HepG2 (cell line): ENCODE data around the gene SACS. TPM values are rescaled to one million over a fixed set of nuclear protein-coding genes. Genes with fewer than 3 reads are reported as not detected.

ENCODE experiments used
- ATAC-seq: fragments of 200-7000 bp; cut with Tn5 transposase; 3 replicates; pipeline ENCODE4 v1.9.1; 2020; ENCODE audit warnings: mild to moderate bottlenecking, moderate library complexity
- BruUV-seq: library from RNA; stranded (reverse); fragments of 400-500 nt; replicated peaks from 2 replicates; lab custom pipeline; 2021; lab: Mats Ljungman, UMichigan
- CTCF ChIA-PET: fragments of 300-600 bp; formaldehyde crosslinking; extraction: SDS; loops from one replicate; lab custom pipeline; 2021; ENCODE audit warnings: low total read pairs, inconsistent platforms, low intra/inter-chr PET ratio; lab: Yijun Ruan, JAX
- POLR2A ChIA-PET: fragments of 350-600 bp; sonication (Branson Sonifier 250); formaldehyde crosslinking; loops from one replicate; lab custom pipeline; 2020; ENCODE audit warnings: antibody characterized with exemption, inconsistent platforms; lab: Yijun Ruan, JAX
- DNase-seq: peaks from one replicate; pipeline ENCODE4 v3.0.0-alpha.2; 2015; ENCODE audit warnings: low spot score
- FAIRE-seq: peaks from 3 replicates; lab custom pipeline; 2011; peaks lifted over from hg19 to GRCh38; lab: Jason Lieb, UNC
- H2AFZ ChIP-seq: one replicate; pipeline ENCODE4 v1.6.1; 2011; ENCODE audit warnings: low read length, inconsistent platforms
- H3K27ac ChIP-seq: fragments of 300-600 bp; 3 replicates; pipeline ENCODE4 v1.8.0; 2011; ENCODE audit warnings: mixed run types, mild to moderate bottlenecking, mixed read lengths, low read length, inconsistent platforms; ENCODE audit not compliant: insufficient read depth; ENCODE audit errors: extremely low read length
- H3K27me3 ChIP-seq, 2 experiments: fragments of 200-600 bp in 1 of 2; 2 replicates in 1 of 2; 3 replicates in 1 of 2; pipeline versions ENCODE4 v1.6.0 to v1.8.0; 2011; ENCODE audit warnings: low read length in 2 of 2, mild to moderate bottlenecking in 2 of 2, moderate library complexity in 2 of 2, inconsistent platforms in 1 of 2; ENCODE audit not compliant: insufficient read depth in 2 of 2, control insufficient read depth in 1 of 2
- H3K36me3 ChIP-seq, 2 experiments: fragments of 200-600 bp in 1 of 2; replicated peaks in 1 of 2; 2 replicates in 1 of 2; 3 replicates in 1 of 2; pipeline versions ENCODE4 v1.5.1 to v1.8.0; 2011; ENCODE audit warnings: low read length in 2 of 2, inconsistent platforms in 1 of 2; ENCODE audit not compliant: insufficient read depth in 2 of 2, control insufficient read depth in 1 of 2
- H3K4me1 ChIP-seq: 2 replicates; pipeline ENCODE4 v1.5.1; 2012; ENCODE audit warnings: low read length, inconsistent platforms; ENCODE audit not compliant: insufficient read depth
- H3K4me2 ChIP-seq: 2 replicates; pipeline ENCODE4 v1.6.0; 2011; ENCODE audit warnings: low read depth, low read length, inconsistent platforms
- H3K4me3 ChIP-seq, 3 experiments: fragments of 200-600 bp in 1 of 3; sonication (generic), shearing (Covaris generic) in 1 of 3; replicated peaks in 1 of 3; 2 replicates each; pipeline ENCODE4 v1.5.1; 2011 to 2016; ENCODE audit warnings: low read length in 3 of 3, inconsistent platforms in 2 of 3, low read depth in 2 of 3, mild to moderate bottlenecking in 2 of 3, control low read depth in 1 of 3, mixed read lengths in 1 of 3; ENCODE audit not compliant: insufficient read depth in 1 of 3
- H3K79me2 ChIP-seq: one replicate; pipeline ENCODE4 v1.6.1; 2011; ENCODE audit warnings: low read length, inconsistent platforms; ENCODE audit not compliant: insufficient read depth
- H3K9ac ChIP-seq: 2 replicates; pipeline ENCODE4 v1.6.0; 2011; ENCODE audit warnings: mild to moderate bottlenecking, low read depth, low read length, inconsistent platforms; ENCODE audit not compliant: insufficient read depth
- H3K9me3 ChIP-seq: 2 replicates; pipeline ENCODE4 v1.5.1; 2012; ENCODE audit warnings: mild to moderate bottlenecking, low read length
- H4K20me1 ChIP-seq: 2 replicates; pipeline ENCODE4 v1.6.0; 2011; ENCODE audit warnings: inconsistent platforms, mild to moderate bottlenecking, low read length, moderate library complexity; ENCODE audit not compliant: insufficient read depth
- FOXM1 ChIP-seq: sonication (generic); formaldehyde crosslinking; IDR thresholded peaks from 2 replicates; pipeline ENCODE4 v1.5.0; 2020; ENCODE audit warnings: missing genetic modification reagents
- HES4 ChIP-seq: sonication (generic); formaldehyde crosslinking; IDR thresholded peaks from 2 replicates; pipeline ENCODE4 v1.9.0; 2021; ENCODE audit warnings: mild to moderate bottlenecking, missing genetic modification reagents, borderline replicate concordance
- HMGA1 ChIP-seq: sonication (generic); formaldehyde crosslinking; conservative IDR thresholded peaks from 2 replicates; pipeline ENCODE4 v1.4.0; 2020; ENCODE audit warnings: missing genetic modification reagents
- ISX ChIP-seq: sonication (generic); formaldehyde crosslinking; conservative IDR thresholded peaks from 2 replicates; pipeline ENCODE4 v1.5.0; 2020; ENCODE audit warnings: missing genetic modification reagents
- KDM2A ChIP-seq: sonication (generic); formaldehyde crosslinking; IDR thresholded peaks from 2 replicates; pipeline ENCODE4 v1.4.0; 2020; ENCODE audit warnings: low read depth, missing genetic modification reagents, borderline replicate concordance
- PRDM10 ChIP-seq: sonication (generic); formaldehyde crosslinking; IDR thresholded peaks from 2 replicates; pipeline ENCODE4 v1.4.0; 2020; ENCODE audit warnings: low read depth, missing genetic modification reagents
- REL ChIP-seq: sonication (generic); formaldehyde crosslinking; conservative IDR thresholded peaks from 2 replicates; pipeline ENCODE4 v1.8.0; 2022; ENCODE audit warnings: mild to moderate bottlenecking, missing genetic modification reagents, moderate library complexity
- RNF219 ChIP-seq: sonication (generic); formaldehyde crosslinking; IDR thresholded peaks from 2 replicates; pipeline ENCODE4 v1.5.0; 2020; ENCODE audit warnings: mild to moderate bottlenecking, missing genetic modification reagents
- WGBS: methylation state at CpG from one replicate; pipeline ENCODE4 v1.1.6; 2017; ENCODE audit warnings: low lambda C conversion rate; 5-methylcytosine and 5-hydroxymethylcytosine counted together
- in situ Hi-C: cut with HindIII; loops from 2 replicates; pipeline ENCODE4 v1.10.0; 2017; ENCODE audit warnings: low pct_unique_long_range_greater_than_20kb; ENCODE audit not compliant: extremely low pct_ligation_motif_present
- intact Hi-C: fragments of 100-400 bp; cut with micrococcal nuclease; formaldehyde crosslinking; loops from one replicate; pipeline ENCODE4 v1.10.0; 2022; ENCODE audit not compliant: unreplicated experiment
- polyA plus RNA-seq, 8 experiments: library from polyadenylated mRNA; depleted of rRNA in 3 of 8; stranded (reverse) in 7 of 8; unstranded in 1 of 8; fragments of >200 nt; fragmentation: Illumina TruSeq in 4 of 8; extraction: Trizol in 4 of 8; gene quantifications; 2 replicates each; pipeline versions ENCODE4 v1.2.1 to v1.2.3, GENCODE V29; 2011 to 2016; ENCODE audit warnings: low read depth in 4 of 8, missing spikeins in 1 of 8, mixed read lengths in 1 of 8; ENCODE audit not compliant: insufficient read depth in 1 of 8
- total RNA-seq, 5 experiments: library from RNA; depleted of rRNA; stranded (reverse); fragments of >200 nt; fragmentation: Illumina TruSeq; extraction: Trizol; gene quantifications; 2 replicates each; pipeline ENCODE4 v1.2.3, GENCODE V29; 2016; ENCODE audit warnings: low read depth in 1 of 5
- TF ChIP-seq, protein P1 (sequence below): sonication (generic); formaldehyde crosslinking; IDR thresholded peaks from 2 replicates; pipeline ENCODE4 v1.5.0; 2020; ENCODE audit warnings: missing genetic modification reagents, mild to moderate bottlenecking, borderline replicate concordance
- TF ChIP-seq, protein P2 (sequence below): sonication (generic); formaldehyde crosslinking; IDR thresholded peaks from 2 replicates; pipeline ENCODE4 v1.8.1; 2023; ENCODE audit warnings: mild to moderate bottlenecking, inconsistent platforms, moderate library complexity, missing genetic modification reagents, borderline replicate concordance
- TF ChIP-seq, protein P3 (sequence below): sonication (generic); formaldehyde crosslinking; IDR thresholded peaks from 2 replicates; pipeline ENCODE4 v1.5.1; 2020; ENCODE audit warnings: missing genetic modification reagents, mild to moderate bottlenecking, borderline replicate concordance
- TF ChIP-seq, protein P4 (sequence below): sonication (generic); formaldehyde crosslinking; IDR thresholded peaks from 2 replicates; pipeline ENCODE4 v1.4.0; 2020; ENCODE audit warnings: missing genetic modification reagents, low read depth, mild to moderate bottlenecking, borderline replicate concordance

The SACS gene
- total and polyA plus RNA-seq, 2 of the 13 experiments (the other 11 are each of a cell fraction or from before 2014, with no cell fraction given) = 4.0 to 15.7 TPM

DNA sequence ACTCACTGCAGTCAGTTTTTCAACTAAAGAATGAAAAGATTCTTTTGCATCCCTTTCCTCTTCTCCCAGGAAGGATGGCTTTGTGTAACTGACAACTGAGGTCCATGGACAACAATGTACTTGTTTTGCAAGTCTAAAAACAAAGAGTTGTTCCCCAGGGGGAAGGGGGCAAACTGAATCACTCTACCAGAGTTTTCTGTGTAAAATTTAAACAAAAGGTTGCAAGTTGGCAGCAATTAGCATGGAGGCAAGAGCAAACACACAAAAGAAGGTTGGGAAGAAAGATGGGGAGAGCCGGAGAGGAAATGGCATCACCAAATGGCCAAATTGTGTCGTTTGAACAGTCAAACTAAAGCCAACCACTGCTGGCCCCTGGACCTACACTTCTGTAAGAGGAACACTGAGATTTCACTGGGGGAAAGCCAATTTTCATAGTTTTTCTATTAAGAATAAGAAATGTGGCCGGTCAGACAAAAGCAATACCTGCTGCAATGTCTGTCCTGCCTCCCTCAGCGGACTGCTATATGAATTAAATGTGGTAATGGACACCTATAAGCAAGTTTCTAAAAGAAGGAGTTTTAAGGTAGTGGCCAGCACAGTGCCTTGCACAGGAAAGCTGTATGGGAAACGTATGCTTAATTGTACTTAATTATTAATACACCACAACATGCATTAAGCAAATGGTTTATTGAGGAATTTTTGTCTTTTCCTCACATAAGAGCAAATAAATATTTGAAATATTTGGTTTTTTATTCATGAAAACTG is 16.1 kb upstream of the SACS start:
- no peak overlapping the region for H3K27ac ChIP-seq
- no TSS peak for BruUV-seq
- no peaks in the 10 kb centered on the region for H3K36me3 ChIP-seq
- H3K4me2 ChIP-seq = no peak overlapping the region
- no peak overlapping the region for H3K4me3 ChIP-seq
- H3K4me1 ChIP-seq = no peaks in the 10 kb centered on the region
- DNase-seq (no peak), FAIRE-seq (no peak), ATAC-seq (no peak)
- in situ Hi-C loops = no loop called here
- intact Hi-C loops = no loop called here
- ChIA-PET POLR2A (no interaction called here), CTCF (no interaction called here)
- no peak overlapping the region for H3K9ac ChIP-seq
- H2AFZ ChIP-seq = no peak overlapping the region
- no peaks in the 10 kb centered on the region for H4K20me1 ChIP-seq
- 38% methylated on average over 5 of the region's 5 CpGs for WGBS
- H3K9me3 ChIP-seq = no peaks in the 10 kb centered on the region
- no peaks in the 10 kb centered on the region for H3K79me2 ChIP-seq
- H3K27me3 ChIP-seq = no peaks in the 10 kb centered on the region; a peak in 1 of 5 replicates
- TF ChIP-seq ISX (CRISPR knock-in tag) (no peak), HMGA1 (CRISPR knock-in tag) (no peak), PRDM10 (CRISPR knock-in tag) (no peak), REL (no peak), KDM2A (CRISPR knock-in tag) (no peak), FOXM1 (CRISPR knock-in tag) (no peak), RNF219 (CRISPR knock-in tag) (no peak), HES4 (CRISPR knock-in tag) (no peak)
- TF ChIP-seq, protein P1, sequence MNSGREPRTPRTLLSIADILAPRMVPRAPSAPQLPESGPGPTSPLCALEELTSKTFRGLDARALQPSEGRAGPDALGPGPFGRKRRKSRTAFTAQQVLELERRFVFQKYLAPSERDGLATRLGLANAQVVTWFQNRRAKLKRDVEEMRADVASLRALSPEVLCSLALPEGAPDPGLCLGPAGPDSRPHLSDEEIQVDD (CRISPR knock-in tag) = no peak
- TF ChIP-seq, protein P2, sequence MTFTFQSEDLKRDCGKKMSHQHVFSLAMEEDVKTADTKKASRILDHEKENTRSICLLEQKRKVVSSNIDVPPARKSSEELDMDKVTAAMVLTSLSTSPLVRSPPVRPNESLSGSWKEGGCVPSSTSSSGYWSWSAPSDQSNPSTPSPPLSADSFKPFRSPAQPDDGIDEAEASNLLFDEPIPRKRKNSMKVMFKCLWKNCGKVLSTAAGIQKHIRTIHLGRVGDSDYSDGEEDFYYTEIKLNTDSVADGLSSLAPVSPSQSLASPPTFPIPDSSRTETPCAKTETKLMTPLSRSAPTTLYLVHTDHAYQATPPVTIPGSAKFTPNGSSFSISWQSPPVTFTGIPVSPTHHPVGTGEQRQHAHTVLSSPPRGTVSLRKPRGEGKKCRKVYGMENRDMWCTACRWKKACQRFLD (CRISPR knock-in tag) = no peak
- TF ChIP-seq, protein P3, sequence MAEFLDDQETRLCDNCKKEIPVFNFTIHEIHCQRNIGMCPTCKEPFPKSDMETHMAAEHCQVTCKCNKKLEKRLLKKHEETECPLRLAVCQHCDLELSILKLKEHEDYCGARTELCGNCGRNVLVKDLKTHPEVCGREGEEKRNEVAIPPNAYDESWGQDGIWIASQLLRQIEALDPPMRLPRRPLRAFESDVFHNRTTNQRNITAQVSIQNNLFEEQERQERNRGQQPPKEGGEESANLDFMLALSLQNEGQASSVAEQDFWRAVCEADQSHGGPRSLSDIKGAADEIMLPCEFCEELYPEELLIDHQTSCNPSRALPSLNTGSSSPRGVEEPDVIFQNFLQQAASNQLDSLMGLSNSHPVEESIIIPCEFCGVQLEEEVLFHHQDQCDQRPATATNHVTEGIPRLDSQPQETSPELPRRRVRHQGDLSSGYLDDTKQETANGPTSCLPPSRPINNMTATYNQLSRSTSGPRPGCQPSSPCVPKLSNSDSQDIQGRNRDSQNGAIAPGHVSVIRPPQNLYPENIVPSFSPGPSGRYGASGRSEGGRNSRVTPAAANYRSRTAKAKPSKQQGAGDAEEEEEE = no peak
- TF ChIP-seq, protein P4, sequence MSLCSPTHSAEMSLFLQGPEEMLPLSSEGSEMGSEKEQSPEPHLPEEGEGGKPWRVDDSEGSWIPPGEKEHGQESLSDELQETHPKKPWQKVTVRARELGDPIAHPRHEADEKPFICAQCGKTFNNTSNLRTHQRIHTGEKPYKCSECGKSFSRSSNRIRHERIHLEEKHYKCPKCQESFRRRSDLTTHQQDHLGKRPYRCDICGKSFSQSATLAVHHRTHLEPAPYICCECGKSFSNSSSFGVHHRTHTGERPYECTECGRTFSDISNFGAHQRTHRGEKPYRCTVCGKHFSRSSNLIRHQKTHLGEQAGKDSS (CRISPR knock-in tag) = no peak
